Uterus (tissue), 2 donors: ENCODE measurements around the gene MVK.

ENCODE experiments used
- CTCF ChIP-seq, 4 experiments: fragments of 200-600 bp in 2 of 4; fragments of 450-650 bp in 2 of 4; sonication (generic) in 2 of 4; IDR thresholded peaks; one replicate each; pipeline ENCODE4 v1.5.1; 2016 to 2019; ENCODE audit warnings: antibody characterized with exemption in 4 of 4, mild to moderate bottlenecking in 2 of 4, moderate library complexity in 1 of 4
- POLR2A ChIP-seq, 2 donors: fragments of 450-650 bp; IDR thresholded peaks; one replicate each; pipeline ENCODE4 v1.6.1; 2016; ENCODE audit warnings: antibody characterized with exemption in 2 of 2, mild to moderate bottlenecking in 1 of 2, moderate library complexity in 1 of 2

- TF ChIP-seq CTCF (IDR thresholded peaks at IDR 0.05) (no peak), POLR2A (IDR thresholded peaks at IDR 0.05) (no peak)
These were observed 15.8 kb upstream of the MVK start for GRCh38 chr12:109557805-109558204.
